ENCODE measurements around the gene EVA1A. TPM values are rescaled to one million over a fixed set of nuclear protein-coding genes. Genes with fewer than 3 reads are reported as not detected.

The EVA1A gene
- total and polyA plus RNA-seq, 4 experiments from 2014 or later = not detected

- H3K27me3 ChIP-seq (ENCODE audit: insufficient read depth, low read length) = no peaks in the 10 kb centered on the region
- H3K36me3 Mint-ChIP-seq = no peaks in the 10 kb centered on the region
- intact Hi-C loops (cut with micrococcal nuclease) = no loop called here
- H3K36me3 ChIP-seq (ENCODE audit: insufficient read depth, low read length) = no peaks in the 10 kb centered on the region
- H3K27ac ChIP-seq (ENCODE audit: low read depth, low read length) = no peak overlapping the region
- no peaks in the 10 kb centered on the region for H3K4me1 ChIP-seq (ENCODE audit: insufficient read depth, low read length)
- H3K27ac Mint-ChIP-seq = no peak overlapping the region
- H3K9me3 ChIP-seq (ENCODE audit: control insufficient read depth in 1 of 2, low read length in 2 of 2) = no peaks in the 10 kb centered on the region
- ChIA-PET POLR2A (ENCODE audit: partially characterized antibody) (no interaction called here), CTCF (ENCODE audit: partially characterized antibody) (interaction anchor here (1.0 to 2.1 kb wide), 3 partner anchors 19 to 29 kb away, joined by 3 to 9 read pairs (median 3); no protein-coding TSS in a partner anchor)
- H3K9me3 Mint-ChIP-seq = no peaks in the 10 kb centered on the region
- H3K4me1 Mint-ChIP-seq = no peaks in the 10 kb centered on the region
- peaks cover 6 to 9% of the 10 kb centered on the region in 2 donors for H3K27me3 Mint-ChIP-seq
- H3K4me3 Mint-ChIP-seq = no peak overlapping the region
- no peak overlapping the region for H3K4me3 ChIP-seq (ENCODE audit: low read length in 2 of 2)
- DNase-seq = no peak
Measured at GRCh38 chr2:75589391-75590105, 28.8 kb upstream of the EVA1A start.

GRCh38 chr2:75587954-75588587 is 27.3 kb upstream of the EVA1A start:
- CTCF ChIA-PET (ENCODE audit: partially characterized antibody) = no interaction called here
- Mint-ChIP-seq H3K27ac (no peak overlapping the region), H3K27me3 (peaks cover 6 to 14% of the 10 kb centered on the region in 2 donors), H3K36me3 (no peaks in the 10 kb centered on the region), H3K9me3 (no peaks in the 10 kb centered on the region), H3K4me1 (no peaks in the 10 kb centered on the region), H3K4me3 (no peak overlapping the region)
- POLR2A ChIA-PET (ENCODE audit: partially characterized antibody) = no interaction called here
- H3K4me1 ChIP-seq (ENCODE audit: insufficient read depth, low read length) = no peaks in the 10 kb centered on the region
- no peak overlapping the region for H3K27ac ChIP-seq (ENCODE audit: low read depth, low read length)
- no peaks in the 10 kb centered on the region for H3K9me3 ChIP-seq (ENCODE audit: control insufficient read depth in 1 of 2, low read length in 2 of 2)
- intact Hi-C loops (cut with micrococcal nuclease) = no loop called here
- H3K36me3 ChIP-seq (ENCODE audit: insufficient read depth, low read length) = no peaks in the 10 kb centered on the region
- no peaks in the 10 kb centered on the region for H3K27me3 ChIP-seq (ENCODE audit: insufficient read depth, low read length)
- H3K4me3 ChIP-seq (ENCODE audit: low read length in 2 of 2) = no peak overlapping the region
- no peak for DNase-seq

GRCh38 chr2:75586971-75587370 is 26.2 kb upstream of the EVA1A start:
- POLR2A ChIA-PET (ENCODE audit: partially characterized antibody) = no interaction called here
- no peak overlapping the region for H3K27ac ChIP-seq (ENCODE audit: low read depth, low read length)
- H3K9me3 Mint-ChIP-seq = peaks cover 0 to 2% (median 0%) of the 10 kb centered on the region in 8 donors
- H3K4me1 ChIP-seq (ENCODE audit: insufficient read depth, low read length) = no peaks in the 10 kb centered on the region
- H3K27me3 ChIP-seq (ENCODE audit: insufficient read depth, low read length) = no peaks in the 10 kb centered on the region
- H3K27me3 Mint-ChIP-seq = peaks cover 6 to 16% of the 10 kb centered on the region in 2 donors
- H3K36me3 Mint-ChIP-seq = no peaks in the 10 kb centered on the region
- H3K4me3 Mint-ChIP-seq = no peak overlapping the region
- no peak overlapping the region for H3K4me3 ChIP-seq (ENCODE audit: low read length in 2 of 2)
- no peaks in the 10 kb centered on the region for H3K4me1 Mint-ChIP-seq
- H3K36me3 ChIP-seq (ENCODE audit: insufficient read depth, low read length) = no peaks in the 10 kb centered on the region
- no peak for DNase-seq
- CTCF ChIA-PET (ENCODE audit: partially characterized antibody) = no interaction called here
- intact Hi-C loops (cut with micrococcal nuclease) = no loop called here
- H3K27ac Mint-ChIP-seq = no peak overlapping the region
- H3K9me3 ChIP-seq (ENCODE audit: control insufficient read depth in 1 of 2, low read length in 2 of 2) = no peaks in the 10 kb centered on the region

GRCh38 chr2:75582840-75583239 is 22.1 kb upstream of the EVA1A start:
- no peak overlapping the region for H3K4me3 ChIP-seq (ENCODE audit: low read length in 2 of 2)
- no peaks in the 10 kb centered on the region for H3K36me3 ChIP-seq (ENCODE audit: insufficient read depth, low read length)
- Mint-ChIP-seq H3K27ac (no peak overlapping the region), H3K9me3 (peaks cover 0 to 10% (median 2%) of the 10 kb centered on the region in 8 donors), H3K36me3 (no peaks in the 10 kb centered on the region), H3K4me3 (no peak overlapping the region), H3K27me3 (peaks cover 11 to 19% of the 10 kb centered on the region in 2 donors), H3K4me1 (no peaks in the 10 kb centered on the region)
- intact Hi-C loops (cut with micrococcal nuclease) = no loop called here
- ChIA-PET CTCF (ENCODE audit: partially characterized antibody) (no interaction called here), POLR2A (ENCODE audit: partially characterized antibody) (no interaction called here)
- no peak overlapping the region for H3K27ac ChIP-seq (ENCODE audit: low read depth, low read length)
- H3K4me1 ChIP-seq (ENCODE audit: insufficient read depth, low read length) = no peaks in the 10 kb centered on the region
- H3K27me3 ChIP-seq (ENCODE audit: insufficient read depth, low read length) = no peaks in the 10 kb centered on the region
- no peaks in the 10 kb centered on the region for H3K9me3 ChIP-seq (ENCODE audit: control insufficient read depth in 1 of 2, low read length in 2 of 2)
- no peak for DNase-seq

- no peak for DNase-seq
- Mint-ChIP-seq H3K9me3 (peaks cover 0 to 11% (median 3%) of the 10 kb centered on the region in 8 donors), H3K27ac (no peak overlapping the region), H3K36me3 (no peaks in the 10 kb centered on the region), H3K4me3 (no peak overlapping the region), H3K27me3 (peaks cover 9 to 19% of the 10 kb centered on the region in 2 donors), H3K4me1 (no peaks in the 10 kb centered on the region)
- Histone ChIP-seq H3K27me3 (ENCODE audit: insufficient read depth, low read length) (no peaks in the 10 kb centered on the region), H3K4me3 (ENCODE audit: low read length in 2 of 2) (no peak overlapping the region), H3K9me3 (ENCODE audit: control insufficient read depth in 1 of 2, low read length in 2 of 2) (no peaks in the 10 kb centered on the region), H3K36me3 (ENCODE audit: insufficient read depth, low read length) (no peaks in the 10 kb centered on the region), H3K27ac (ENCODE audit: low read depth, low read length) (no peak overlapping the region), H3K4me1 (ENCODE audit: insufficient read depth, low read length) (no peaks in the 10 kb centered on the region)
- intact Hi-C loops (cut with micrococcal nuclease) = no loop called here
- ChIA-PET CTCF (ENCODE audit: partially characterized antibody) (interaction anchor here (1.0 kb wide), 1 partner anchor 19 kb away, joined by 3 read pairs; no protein-coding TSS in a partner anchor), POLR2A (ENCODE audit: partially characterized antibody) (no interaction called here)
Measured at GRCh38 chr2:75580606-75581005, 19.9 kb upstream of the EVA1A start.

GRCh38 chr2:75580156-75580555 is 19.4 kb upstream of the EVA1A start:
- Histone ChIP-seq H3K4me3 (ENCODE audit: low read length in 2 of 2) (no peak overlapping the region), H3K9me3 (ENCODE audit: control insufficient read depth in 1 of 2, low read length in 2 of 2) (no peaks in the 10 kb centered on the region), H3K4me1 (ENCODE audit: insufficient read depth, low read length) (no peaks in the 10 kb centered on the region), H3K27me3 (ENCODE audit: insufficient read depth, low read length) (no peaks in the 10 kb centered on the region), H3K36me3 (ENCODE audit: insufficient read depth, low read length) (no peaks in the 10 kb centered on the region), H3K27ac (ENCODE audit: low read depth, low read length) (no peak overlapping the region)
- no peak overlapping the region for H3K27ac Mint-ChIP-seq
- H3K4me1 Mint-ChIP-seq = no peaks in the 10 kb centered on the region
- DNase-seq = no peak
- no peak overlapping the region for H3K4me3 Mint-ChIP-seq
- no peaks in the 10 kb centered on the region for H3K36me3 Mint-ChIP-seq
- peaks cover 9 to 19% of the 10 kb centered on the region in 2 donors for H3K27me3 Mint-ChIP-seq
- intact Hi-C loops (cut with micrococcal nuclease) = no loop called here
- POLR2A ChIA-PET (ENCODE audit: partially characterized antibody) = no interaction called here
- CTCF ChIA-PET (ENCODE audit: partially characterized antibody) = interaction anchor here (0.9 to 1.0 kb wide), 2 partner anchors 18 to 28 kb away, joined by 3 to 4 read pairs; no protein-coding TSS in a partner anchor
- H3K9me3 Mint-ChIP-seq = peaks cover 0 to 14% (median 4%) of the 10 kb centered on the region in 8 donors

GRCh38 chr2:75579186-75579585 is 18.4 kb upstream of the EVA1A start:
- Mint-ChIP-seq H3K4me3 (no peak overlapping the region), H3K36me3 (no peaks in the 10 kb centered on the region), H3K27ac (no peak overlapping the region), H3K9me3 (peaks cover 0 to 14% (median 5%) of the 10 kb centered on the region in 8 donors), H3K27me3 (peaks cover 9 to 17% of the 10 kb centered on the region in 2 donors), H3K4me1 (no peaks in the 10 kb centered on the region)
- no peak overlapping the region for H3K4me3 ChIP-seq (ENCODE audit: low read length in 2 of 2)
- ChIA-PET POLR2A (ENCODE audit: partially characterized antibody) (no interaction called here), CTCF (ENCODE audit: partially characterized antibody) (interaction anchor here (0.9 kb wide), 1 partner anchor 29 kb away, joined by 4 read pairs; no protein-coding TSS in a partner anchor)
- no peaks in the 10 kb centered on the region for H3K4me1 ChIP-seq (ENCODE audit: insufficient read depth, low read length)
- intact Hi-C loops (cut with micrococcal nuclease) = no loop called here
- no peak for DNase-seq
- H3K27ac ChIP-seq (ENCODE audit: low read depth, low read length) = no peak overlapping the region
- H3K36me3 ChIP-seq (ENCODE audit: insufficient read depth, low read length) = no peaks in the 10 kb centered on the region
- H3K9me3 ChIP-seq (ENCODE audit: control insufficient read depth in 1 of 2, low read length in 2 of 2) = no peaks in the 10 kb centered on the region
- H3K27me3 ChIP-seq (ENCODE audit: insufficient read depth, low read length) = no peaks in the 10 kb centered on the region

Measured in CD4-positive, alpha-beta memory T cell (primary cell).